ENCODE results near the gene RNF115.

- no peak for TF ChIP-seq POLR2A (IDR thresholded peaks at IDR 0.05; ENCODE audit: control extremely low read depth in 1 of 2, low read depth in 2 of 2, low read length in 2 of 2)
- TF ChIP-seq CTCF (IDR thresholded peaks at IDR 0.05; ENCODE audit: control extremely low read depth in 1 of 3, insufficient read depth in 1 of 3, low read depth in 1 of 3, low read length in 3 of 3): no peak
- TF ChIP-seq MAX (IDR thresholded peaks at IDR 0.05): no peak
- no peak for TF ChIP-seq HDAC2 (IDR thresholded peaks at IDR 0.05; ENCODE audit: borderline replicate concordance in 1 of 2, low read depth in 2 of 2, low read length in 2 of 2)
- no peak for TF ChIP-seq CBX5 (IDR thresholded peaks at IDR 0.05; ENCODE audit: low read depth, low read length)
- no peak for TF ChIP-seq ZNF274 (IDR thresholded peaks at IDR 0.05; ENCODE audit: borderline replicate concordance, extremely low read depth, low read length)
- no peak for TF ChIP-seq CHD7 (IDR thresholded peaks at IDR 0.05; ENCODE audit: insufficient replicate concordance, low read length)
- TF ChIP-seq FOSL1 (IDR thresholded peaks at IDR 0.05; ENCODE audit: insufficient read depth, low read depth, low read length): no peak
- no peak for TF ChIP-seq CBX8 (IDR thresholded peaks at IDR 0.05; ENCODE audit: borderline replicate concordance, low read depth, low read length)
- TF ChIP-seq POLR2AphosphoS5 (IDR thresholded peaks at IDR 0.05; ENCODE audit: low read depth, low read length): no peak
- TF ChIP-seq CHD2 (IDR thresholded peaks at IDR 0.05; ENCODE audit: low read length): no peak
- no peak for TF ChIP-seq SIN3A (conservative IDR thresholded peaks at IDR 0.05 in 1 of 2, IDR thresholded peaks at IDR 0.05 in 1 of 2; ENCODE audit: low read depth in 1 of 2, low read length in 2 of 2)
- no peak for TF ChIP-seq SP1 (IDR thresholded peaks at IDR 0.05; ENCODE audit: low read depth, low read length)
Measured at GRCh38 chr1:145773423-145773822, 50.5 kb downstream of the RNF115 start.

Data from H1 (cell line).